ENCODE data around the gene TLR9.

DNA sequence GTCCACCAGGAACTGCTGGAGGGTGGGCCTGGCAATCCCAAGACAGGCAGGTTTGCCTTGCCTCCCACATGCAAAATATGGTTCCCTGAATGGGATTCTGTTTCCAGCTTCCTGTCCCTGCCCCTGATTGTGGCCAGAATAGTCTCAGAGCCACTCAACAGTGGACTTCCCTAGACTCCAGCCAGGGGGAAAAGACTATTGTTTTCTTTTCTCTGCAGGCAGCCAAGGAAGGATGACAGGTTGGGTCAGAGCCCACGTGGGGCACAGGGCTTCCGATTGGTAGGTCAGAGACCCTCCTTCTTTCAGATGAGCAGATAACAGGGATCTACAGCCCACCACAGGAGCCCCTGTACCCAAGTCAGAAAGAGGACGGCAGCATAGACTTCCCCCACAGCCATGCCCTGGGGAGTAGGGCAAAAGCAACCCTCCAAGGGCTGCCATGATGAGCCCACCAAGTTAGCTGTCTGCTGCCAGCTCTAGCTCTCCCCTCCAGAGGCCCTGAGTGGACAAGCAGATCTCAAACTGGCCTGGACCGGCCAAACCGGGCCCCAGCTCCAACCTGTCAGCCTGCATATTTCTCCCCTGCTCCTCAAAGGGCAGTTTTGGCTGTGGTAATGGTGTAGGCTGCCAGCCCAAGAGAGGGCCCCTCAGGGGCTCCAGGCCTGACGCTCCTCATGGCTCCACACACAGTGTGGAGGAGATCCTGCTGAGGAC, 6.4 kb downstream of the TLR9 start:
- TF ChIP-seq, protein P1, sequence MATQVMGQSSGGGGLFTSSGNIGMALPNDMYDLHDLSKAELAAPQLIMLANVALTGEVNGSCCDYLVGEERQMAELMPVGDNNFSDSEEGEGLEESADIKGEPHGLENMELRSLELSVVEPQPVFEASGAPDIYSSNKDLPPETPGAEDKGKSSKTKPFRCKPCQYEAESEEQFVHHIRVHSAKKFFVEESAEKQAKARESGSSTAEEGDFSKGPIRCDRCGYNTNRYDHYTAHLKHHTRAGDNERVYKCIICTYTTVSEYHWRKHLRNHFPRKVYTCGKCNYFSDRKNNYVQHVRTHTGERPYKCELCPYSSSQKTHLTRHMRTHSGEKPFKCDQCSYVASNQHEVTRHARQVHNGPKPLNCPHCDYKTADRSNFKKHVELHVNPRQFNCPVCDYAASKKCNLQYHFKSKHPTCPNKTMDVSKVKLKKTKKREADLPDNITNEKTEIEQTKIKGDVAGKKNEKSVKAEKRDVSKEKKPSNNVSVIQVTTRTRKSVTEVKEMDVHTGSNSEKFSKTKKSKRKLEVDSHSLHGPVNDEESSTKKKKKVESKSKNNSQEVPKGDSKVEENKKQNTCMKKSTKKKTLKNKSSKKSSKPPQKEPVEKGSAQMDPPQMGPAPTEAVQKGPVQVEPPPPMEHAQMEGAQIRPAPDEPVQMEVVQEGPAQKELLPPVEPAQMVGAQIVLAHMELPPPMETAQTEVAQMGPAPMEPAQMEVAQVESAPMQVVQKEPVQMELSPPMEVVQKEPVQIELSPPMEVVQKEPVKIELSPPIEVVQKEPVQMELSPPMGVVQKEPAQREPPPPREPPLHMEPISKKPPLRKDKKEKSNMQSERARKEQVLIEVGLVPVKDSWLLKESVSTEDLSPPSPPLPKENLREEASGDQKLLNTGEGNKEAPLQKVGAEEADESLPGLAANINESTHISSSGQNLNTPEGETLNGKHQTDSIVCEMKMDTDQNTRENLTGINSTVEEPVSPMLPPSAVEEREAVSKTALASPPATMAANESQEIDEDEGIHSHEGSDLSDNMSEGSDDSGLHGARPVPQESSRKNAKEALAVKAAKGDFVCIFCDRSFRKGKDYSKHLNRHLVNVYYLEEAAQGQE (IDR thresholded peaks at IDR 0.05; ENCODE audit: low read depth), result no peak
- TF ChIP-seq RAD21 (IDR thresholded peaks at IDR 0.05; ENCODE audit: low read depth), result no peak
- TF ChIP-seq YY1 (IDR thresholded peaks at IDR 0.05; ENCODE audit: low read depth), result no peak
- TF ChIP-seq CEBPB (IDR thresholded peaks at IDR 0.05), result no peak
- no peak for TF ChIP-seq TAF1 (IDR thresholded peaks at IDR 0.05; ENCODE audit: low read depth)
- TF ChIP-seq NFIC (IDR thresholded peaks at IDR 0.05), result peak; percentile 43; the same call in 1 of the 2 replicates
- no peak for TF ChIP-seq CREB1 (IDR thresholded peaks at IDR 0.05; ENCODE audit: low read depth)
- TF ChIP-seq, protein P2, sequence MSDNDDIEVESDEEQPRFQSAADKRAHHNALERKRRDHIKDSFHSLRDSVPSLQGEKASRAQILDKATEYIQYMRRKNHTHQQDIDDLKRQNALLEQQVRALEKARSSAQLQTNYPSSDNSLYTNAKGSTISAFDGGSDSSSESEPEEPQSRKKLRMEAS (IDR thresholded peaks at IDR 0.05), result no peak
- no peak for TF ChIP-seq EGR1 (IDR thresholded peaks at IDR 0.05)
- TF ChIP-seq EP300 (IDR thresholded peaks at IDR 0.05; ENCODE audit: borderline replicate concordance), result peak; percentile 20; the same call in 1 of the 2 replicates
- TF ChIP-seq TEAD4 (IDR thresholded peaks at IDR 0.05), result no peak; the same call in 1 of the 2 replicates

Measured in Ishikawa (cell line).